ENCODE data around the gene ITGA2B. TPM values are rescaled to one million over a fixed set of nuclear protein-coding genes. Genes with fewer than 3 reads are reported as not detected.

Gene ITGA2B
- total and polyA plus RNA-seq, 10 of the 15 experiments (the other 5 are each of a cell fraction or from before 2014, with no cell fraction given) = 0.04 to 0.51 (median 0.21) TPM; not detected in 1

DNA sequence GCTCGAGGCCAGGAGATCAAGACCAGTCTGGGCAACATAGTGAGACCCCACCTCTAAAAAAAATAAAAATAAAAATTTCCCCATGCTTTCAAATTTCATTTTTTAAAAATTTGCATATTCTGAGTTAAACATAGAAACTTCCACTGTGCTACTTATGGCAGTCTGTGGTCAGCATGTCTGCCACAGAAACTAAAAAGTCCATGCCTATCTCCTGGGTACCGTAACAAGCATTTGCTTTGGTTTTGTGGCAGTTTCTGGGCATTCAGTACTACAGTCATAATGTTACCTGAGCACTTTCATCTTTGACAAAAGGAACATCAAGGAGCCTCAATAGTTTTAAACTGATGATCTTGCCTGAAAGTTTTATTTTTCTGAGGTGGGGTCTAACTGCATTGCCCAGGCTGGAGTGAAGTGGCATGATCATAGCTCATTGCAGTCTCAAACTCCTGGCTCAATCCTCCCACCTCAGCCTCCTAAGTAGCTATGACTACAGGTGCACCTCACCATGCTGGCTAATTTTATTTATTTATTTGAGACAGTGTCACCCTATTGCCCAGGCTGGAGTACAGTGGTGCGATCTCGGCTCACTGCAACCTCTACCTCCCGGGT, 13.2 kb upstream of the ITGA2B start (continued):
- TF ChIP-seq ETV6 (conservative IDR thresholded peaks at IDR 0.05 in 1 of 2, IDR thresholded peaks at IDR 0.05 in 1 of 2; ENCODE audit: borderline replicate concordance in 1 of 2, low read depth in 1 of 2) (no peak; a peak in 1 of 4 replicates), DPF2 (IDR thresholded peaks at IDR 0.05) (no peak), CREB1 (IDR thresholded peaks at IDR 0.05; ENCODE audit: low read depth) (0 out of 2 replicates have a peak, but pooled peaks have one; percentile 16), NFYB (IDR thresholded peaks at IDR 0.05; ENCODE audit: insufficient read depth, low read depth, low read length) (no peak), FOXK2 (IDR thresholded peaks at IDR 0.05) (no peak), KAT2A (conservative IDR thresholded peaks at IDR 0.05; ENCODE audit: control insufficient read depth, low read depth, low read length) (no peak), IKZF1 (conservative IDR thresholded peaks at IDR 0.05) (peak; percentile 47; the same call in 1 of the 2 replicates), SUZ12 (IDR thresholded peaks at IDR 0.05; ENCODE audit: unreplicated experiment) (no peak), CREM (IDR thresholded peaks at IDR 0.05; ENCODE audit: low read depth) (0 out of 2 replicates have a peak, but pooled peaks have one; percentile 13), ZNF207 (IDR thresholded peaks at IDR 0.05; ENCODE audit: borderline replicate concordance) (no peak), MXI1 (IDR thresholded peaks at IDR 0.05; ENCODE audit: low read depth, low read length) (no peak), CBX5 (IDR thresholded peaks at IDR 0.05; ENCODE audit: low read depth) (no peak), FOXM1 (IDR thresholded peaks at IDR 0.05; ENCODE audit: low read depth, low read length) (peak; percentile 67; the same call in 1 of the 2 replicates), SIX5 (IDR thresholded peaks at IDR 0.05; ENCODE audit: low read depth, low read length, severe bottlenecking) (no peak), ZNF622 (IDR thresholded peaks at IDR 0.05) (no peak), RBBP5 (conservative IDR thresholded peaks at IDR 0.05) (no peak), JUND (IDR thresholded peaks at IDR 0.05; ENCODE audit: low read depth, low read length) (no peak), PAX5 (IDR thresholded peaks at IDR 0.05; ENCODE audit: borderline replicate concordance, low read depth, low read length) (no peak; the same call in 1 of the 2 replicates), POLR2AphosphoS5 (IDR thresholded peaks at IDR 0.05; ENCODE audit: low read length) (no peak), PAX8 (IDR thresholded peaks at IDR 0.05) (no peak), CHD2 (IDR thresholded peaks at IDR 0.05; ENCODE audit: borderline replicate concordance, low read depth, low read length) (no peak), EED (IDR thresholded peaks at IDR 0.05; ENCODE audit: low read depth) (peak; percentile 43; the same call in 1 of the 2 replicates)
- TF ChIP-seq, protein P1, sequence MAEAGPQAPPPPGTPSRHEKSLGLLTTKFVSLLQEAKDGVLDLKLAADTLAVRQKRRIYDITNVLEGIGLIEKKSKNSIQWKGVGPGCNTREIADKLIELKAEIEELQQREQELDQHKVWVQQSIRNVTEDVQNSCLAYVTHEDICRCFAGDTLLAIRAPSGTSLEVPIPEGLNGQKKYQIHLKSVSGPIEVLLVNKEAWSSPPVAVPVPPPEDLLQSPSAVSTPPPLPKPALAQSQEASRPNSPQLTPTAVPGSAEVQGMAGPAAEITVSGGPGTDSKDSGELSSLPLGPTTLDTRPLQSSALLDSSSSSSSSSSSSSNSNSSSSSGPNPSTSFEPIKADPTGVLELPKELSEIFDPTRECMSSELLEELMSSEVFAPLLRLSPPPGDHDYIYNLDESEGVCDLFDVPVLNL (IDR thresholded peaks at IDR 0.05; ENCODE audit: low read depth, low read length) = no peak
- TF ChIP-seq, protein P2, sequence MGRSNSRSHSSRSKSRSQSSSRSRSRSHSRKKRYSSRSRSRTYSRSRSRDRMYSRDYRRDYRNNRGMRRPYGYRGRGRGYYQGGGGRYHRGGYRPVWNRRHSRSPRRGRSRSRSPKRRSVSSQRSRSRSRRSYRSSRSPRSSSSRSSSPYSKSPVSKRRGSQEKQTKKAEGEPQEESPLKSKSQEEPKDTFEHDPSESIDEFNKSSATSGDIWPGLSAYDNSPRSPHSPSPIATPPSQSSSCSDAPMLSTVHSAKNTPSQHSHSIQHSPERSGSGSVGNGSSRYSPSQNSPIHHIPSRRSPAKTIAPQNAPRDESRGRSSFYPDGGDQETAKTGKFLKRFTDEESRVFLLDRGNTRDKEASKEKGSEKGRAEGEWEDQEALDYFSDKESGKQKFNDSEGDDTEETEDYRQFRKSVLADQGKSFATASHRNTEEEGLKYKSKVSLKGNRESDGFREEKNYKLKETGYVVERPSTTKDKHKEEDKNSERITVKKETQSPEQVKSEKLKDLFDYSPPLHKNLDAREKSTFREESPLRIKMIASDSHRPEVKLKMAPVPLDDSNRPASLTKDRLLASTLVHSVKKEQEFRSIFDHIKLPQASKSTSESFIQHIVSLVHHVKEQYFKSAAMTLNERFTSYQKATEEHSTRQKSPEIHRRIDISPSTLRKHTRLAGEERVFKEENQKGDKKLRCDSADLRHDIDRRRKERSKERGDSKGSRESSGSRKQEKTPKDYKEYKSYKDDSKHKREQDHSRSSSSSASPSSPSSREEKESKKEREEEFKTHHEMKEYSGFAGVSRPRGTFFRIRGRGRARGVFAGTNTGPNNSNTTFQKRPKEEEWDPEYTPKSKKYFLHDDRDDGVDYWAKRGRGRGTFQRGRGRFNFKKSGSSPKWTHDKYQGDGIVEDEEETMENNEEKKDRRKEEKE (IDR thresholded peaks at IDR 0.05) = no peak
- TF ChIP-seq, protein P3, sequence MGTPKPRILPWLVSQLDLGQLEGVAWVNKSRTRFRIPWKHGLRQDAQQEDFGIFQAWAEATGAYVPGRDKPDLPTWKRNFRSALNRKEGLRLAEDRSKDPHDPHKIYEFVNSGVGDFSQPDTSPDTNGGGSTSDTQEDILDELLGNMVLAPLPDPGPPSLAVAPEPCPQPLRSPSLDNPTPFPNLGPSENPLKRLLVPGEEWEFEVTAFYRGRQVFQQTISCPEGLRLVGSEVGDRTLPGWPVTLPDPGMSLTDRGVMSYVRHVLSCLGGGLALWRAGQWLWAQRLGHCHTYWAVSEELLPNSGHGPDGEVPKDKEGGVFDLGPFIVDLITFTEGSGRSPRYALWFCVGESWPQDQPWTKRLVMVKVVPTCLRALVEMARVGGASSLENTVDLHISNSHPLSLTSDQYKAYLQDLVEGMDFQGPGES (IDR thresholded peaks at IDR 0.05) = no peak
- TF ChIP-seq, protein P4, sequence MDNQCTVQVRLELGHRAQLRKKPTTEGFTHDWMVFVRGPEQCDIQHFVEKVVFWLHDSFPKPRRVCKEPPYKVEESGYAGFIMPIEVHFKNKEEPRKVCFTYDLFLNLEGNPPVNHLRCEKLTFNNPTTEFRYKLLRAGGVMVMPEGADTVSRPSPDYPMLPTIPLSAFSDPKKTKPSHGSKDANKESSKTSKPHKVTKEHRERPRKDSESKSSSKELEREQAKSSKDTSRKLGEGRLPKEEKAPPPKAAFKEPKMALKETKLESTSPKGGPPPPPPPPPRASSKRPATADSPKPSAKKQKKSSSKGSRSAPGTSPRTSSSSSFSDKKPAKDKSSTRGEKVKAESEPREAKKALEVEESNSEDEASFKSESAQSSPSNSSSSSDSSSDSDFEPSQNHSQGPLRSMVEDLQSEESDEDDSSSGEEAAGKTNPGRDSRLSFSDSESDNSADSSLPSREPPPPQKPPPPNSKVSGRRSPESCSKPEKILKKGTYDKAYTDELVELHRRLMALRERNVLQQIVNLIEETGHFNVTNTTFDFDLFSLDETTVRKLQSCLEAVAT (IDR thresholded peaks at IDR 0.05) = no peak

All from GM12878 (cell line).